OCI-LY7 (cell line): ENCODE results near the gene NOTCH2. TPM values are rescaled to one million over a fixed set of nuclear protein-coding genes. Genes with fewer than 3 reads are reported as not detected.
"Not testable (repeated sequence)": the region's sequence is repeated elsewhere in the genome, so short reads cannot be mapped to it uniquely, and the experiment has no call there.

Experiments
- BruUV-seq: library from RNA; stranded (reverse); fragments of 400-500 nt; replicated peaks from 2 replicates; lab custom pipeline; 2021; lab: Mats Ljungman, UMichigan
- CTCF ChIA-PET: fragments of 300-600 bp; sonication (Branson Sonifier 250); formaldehyde crosslinking; loops from one replicate; lab custom pipeline; 2022; ENCODE audit warnings: antibody characterized with exemption; ENCODE audit not compliant: unreplicated experiment; lab: Charles Lee
- POLR2A ChIA-PET: fragments of 300-600 bp; sonication (Branson Sonifier 250); formaldehyde crosslinking; loops from one replicate; lab custom pipeline; 2022; ENCODE audit warnings: antibody characterized with exemption; lab: Charles Lee
- DNase-seq: peaks from one replicate; pipeline ENCODE4 v3.0.0-alpha.2; 2015; ENCODE audit warnings: low spot score
- H2AFZ ChIP-seq: fragments of 200-600 bp; sonication (generic), shearing (Covaris generic); 2 replicates; pipeline ENCODE4 v1.6.1; 2014; ENCODE audit warnings: mild to moderate bottlenecking, antibody characterized with exemption, low read length, moderate library complexity
- H3K27ac ChIP-seq: fragments of 200-600 bp; sonication (generic); 2 replicates; pipeline ENCODE4 v1.5.1; 2014; ENCODE audit warnings: mixed run types, low read depth, mild to moderate bottlenecking, moderate library complexity, low read length, inconsistent platforms; ENCODE audit not compliant: poor library complexity, severe bottlenecking
- H3K36me3 ChIP-seq: fragments of 200-600 bp; sonication (generic); 2 replicates; pipeline ENCODE4 v1.6.1; 2014; ENCODE audit warnings: mild to moderate bottlenecking, antibody characterized with exemption, low read length, moderate library complexity, mixed read lengths; ENCODE audit not compliant: insufficient read depth
- H3K4me1 ChIP-seq: fragments of 200-600 bp; sonication (generic); 2 replicates; pipeline ENCODE4 v1.5.1; 2014; ENCODE audit warnings: mild to moderate bottlenecking, low read length; ENCODE audit not compliant: insufficient read depth, poor library complexity, severe bottlenecking
- H3K4me2 ChIP-seq: fragments of 200-600 bp; sonication (generic); 2 replicates; pipeline ENCODE4 v1.6.1; 2014; ENCODE audit warnings: mild to moderate bottlenecking, low read length
- H3K4me3 ChIP-seq: fragments of 200-600 bp; sonication (generic); 2 replicates; pipeline ENCODE4 v1.5.1; 2014; ENCODE audit warnings: mild to moderate bottlenecking, low read depth, low read length; ENCODE audit not compliant: poor library complexity, severe bottlenecking
- H3K79me2 ChIP-seq: fragments of 200-600 bp; sonication (generic); 2 replicates; pipeline ENCODE4 v1.6.1; 2016; ENCODE audit warnings: low read depth, mild to moderate bottlenecking, low read length, moderate library complexity, mixed read lengths; ENCODE audit not compliant: insufficient read depth
- H3K9me2 ChIP-seq: fragments of 200-600 bp; sonication (generic); 2 replicates; pipeline ENCODE4 v1.6.1; 2016; ENCODE audit warnings: mild to moderate bottlenecking, low read length, mixed read lengths; ENCODE audit not compliant: insufficient read depth
- H3K9me3 ChIP-seq: fragments of 200-600 bp; sonication (generic); 2 replicates; pipeline ENCODE4 v1.6.1; 2014; ENCODE audit warnings: mild to moderate bottlenecking, mixed run types, low read length, mixed read lengths
- H4K20me1 ChIP-seq: fragments of 200-600 bp; sonication (generic); 2 replicates; pipeline ENCODE4 v1.6.1; 2014; ENCODE audit warnings: mild to moderate bottlenecking, antibody characterized with exemption, low read length, moderate library complexity, mixed read lengths; ENCODE audit not compliant: insufficient read depth
- intact Hi-C: fragments of 100-400 bp; cut with micrococcal nuclease; formaldehyde crosslinking; loops from one replicate; pipeline ENCODE4 v1.10.0; 2022; ENCODE audit not compliant: unreplicated experiment
- total RNA-seq, 2 experiments: library from RNA; depleted of rRNA in 1 of 2; stranded (reverse); fragments of >200 nt in 1 of 2; shearing (Covaris generic) in 1 of 2; gene quantifications; 2 replicates each; pipeline ENCODE4 v1.2.3, GENCODE V29; 2014 to 2022

Gene NOTCH2
- total RNA-seq, 2 experiments from 2014 or later = 31.0 to 50.6 TPM

DNA sequence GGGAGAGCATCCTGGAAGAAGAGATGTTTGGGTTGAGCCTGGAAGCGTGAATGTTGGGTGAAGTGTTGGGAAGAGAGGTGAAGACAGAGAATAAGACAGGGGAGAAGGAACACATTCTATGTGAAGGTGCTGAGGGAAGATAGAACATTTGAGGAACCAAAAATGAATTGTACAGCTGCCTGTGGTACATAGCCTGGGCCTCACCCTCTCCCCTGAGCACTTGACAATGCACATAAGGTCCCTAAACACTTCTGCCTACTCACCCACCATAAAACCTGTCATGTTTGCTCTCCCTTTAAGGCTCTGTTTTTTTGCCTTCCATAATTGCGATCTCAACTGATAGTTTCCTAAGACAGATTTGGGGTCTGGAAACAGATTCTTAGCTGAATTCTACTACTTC, 41.5 kb upstream of the NOTCH2 start:
- DNase-seq, POLR2A ChIA-PET, H3K4me3 ChIP-seq, H2AFZ ChIP-seq, CTCF ChIA-PET, BruUV-seq, H3K27ac ChIP-seq, H3K9me3 ChIP-seq, H3K79me2 ChIP-seq, intact Hi-C loops, H3K9me2 ChIP-seq, H3K36me3 ChIP-seq, H4K20me1 ChIP-seq: not testable (repeated sequence)
- peaks cover 28% of the 10 kb centered on the region for H3K4me1 ChIP-seq
- peak overlapping the region; percentile 29; the same call in 1 of the 2 replicates for H3K4me2 ChIP-seq

- intact Hi-C loops, H3K36me3 ChIP-seq, H3K27ac ChIP-seq, H4K20me1 ChIP-seq, H3K9me2 ChIP-seq, BruUV-seq, H3K9me3 ChIP-seq, POLR2A ChIA-PET, DNase-seq, H3K79me2 ChIP-seq, CTCF ChIA-PET: not testable (repeated sequence)
- H3K4me2 ChIP-seq = peak overlapping the region; percentile 45
- peak overlapping the region; percentile 67; the same call in 1 of the 2 replicates for H2AFZ ChIP-seq
- peak overlapping the region; percentile 38 for H3K4me3 ChIP-seq
- H3K4me1 ChIP-seq = peaks cover 41% of the 10 kb centered on the region
Measured at GRCh38 chr1:120109656-120110055, 40.2 kb upstream of the NOTCH2 start.

DNA sequence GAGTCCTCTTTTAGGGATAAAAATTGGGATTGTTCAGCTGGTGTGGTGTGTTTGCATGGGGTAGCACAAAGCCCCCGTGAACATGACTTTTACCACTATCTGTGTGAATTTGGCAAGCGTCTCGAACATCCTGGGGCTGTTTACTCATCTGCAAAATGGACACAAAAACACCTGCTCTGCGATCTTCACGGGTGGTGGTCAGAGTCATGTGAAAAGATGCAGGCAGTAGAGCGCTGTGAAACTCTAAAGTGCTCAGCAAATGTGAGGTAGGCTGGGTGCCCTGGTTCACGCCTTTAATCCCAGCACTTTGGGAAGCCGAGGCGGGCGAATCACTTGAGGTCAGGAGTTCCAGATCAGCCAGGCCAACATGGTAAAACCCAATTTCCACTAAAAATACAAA, 39.7 kb upstream of the NOTCH2 start:
- H4K20me1 ChIP-seq, H3K36me3 ChIP-seq, BruUV-seq, H3K9me3 ChIP-seq, POLR2A ChIA-PET, H3K9me2 ChIP-seq, DNase-seq, CTCF ChIA-PET, intact Hi-C loops, H3K79me2 ChIP-seq: not testable (repeated sequence)
- peak overlapping the region; percentile 45 for H3K4me2 ChIP-seq
- H2AFZ ChIP-seq = peak overlapping the region; percentile 67; the same call in 1 of the 2 replicates
- peak overlapping the region; percentile 38 for H3K4me3 ChIP-seq
- H3K27ac ChIP-seq = peak overlapping the region; percentile 36
- H3K4me1 ChIP-seq = peaks cover 45% of the 10 kb centered on the region

GRCh38 chr1:120105288-120105687, 35.8 kb upstream of the NOTCH2 start:
- BruUV-seq, POLR2A ChIA-PET, H3K9me2 ChIP-seq, H3K9me3 ChIP-seq, H3K36me3 ChIP-seq, H2AFZ ChIP-seq, H4K20me1 ChIP-seq, H3K4me3 ChIP-seq, intact Hi-C loops, DNase-seq, H3K79me2 ChIP-seq, H3K4me2 ChIP-seq, CTCF ChIA-PET, H3K27ac ChIP-seq: not testable (repeated sequence)
- peaks cover 31% of the 10 kb centered on the region for H3K4me1 ChIP-seq

- H3K4me1 ChIP-seq = peaks cover 21% of the 10 kb centered on the region
Measured at GRCh38 chr1:120103768-120104167, 34.3 kb upstream of the NOTCH2 start.

DNA sequence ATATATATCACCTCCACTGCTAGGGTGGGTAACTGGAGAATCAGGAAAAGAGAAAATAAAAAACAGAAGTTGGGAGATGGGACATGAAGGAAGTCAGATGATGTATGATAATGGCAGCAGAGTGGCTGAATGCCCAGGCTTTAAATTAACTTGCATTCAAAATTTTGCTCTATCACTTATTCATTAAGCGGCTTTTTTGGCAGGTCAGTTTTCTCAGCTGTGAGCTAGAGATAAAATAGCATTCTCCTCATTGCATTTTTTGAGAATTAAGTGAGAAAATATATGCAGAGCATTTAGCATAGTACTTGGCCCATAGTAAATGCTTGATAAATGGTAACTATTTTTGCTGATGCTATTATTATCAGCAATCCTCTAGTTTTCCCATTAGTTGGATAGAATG, 32.1 kb upstream of the NOTCH2 start:
- CTCF ChIA-PET, H3K4me3 ChIP-seq, H3K9me3 ChIP-seq, H3K9me2 ChIP-seq, BruUV-seq, H3K36me3 ChIP-seq, intact Hi-C loops, H4K20me1 ChIP-seq, DNase-seq, H3K4me2 ChIP-seq, POLR2A ChIA-PET, H2AFZ ChIP-seq, H3K27ac ChIP-seq, H3K79me2 ChIP-seq: not testable (repeated sequence)
- H3K4me1 ChIP-seq = peaks cover 18% of the 10 kb centered on the region

More at GRCh38 chr1:120103768-120104167, 34.3 kb upstream of the NOTCH2 start:
- H3K79me2 ChIP-seq, CTCF ChIA-PET, intact Hi-C loops, H2AFZ ChIP-seq, H3K9me2 ChIP-seq, H3K9me3 ChIP-seq, BruUV-seq, H3K4me2 ChIP-seq, H4K20me1 ChIP-seq, DNase-seq, H3K36me3 ChIP-seq, H3K27ac ChIP-seq, H3K4me3 ChIP-seq, POLR2A ChIA-PET: not testable (repeated sequence)
